Measurements from ENCODE around the gene TH. TPM values are rescaled to one million over a fixed set of nuclear protein-coding genes. Genes with fewer than 3 reads are reported as not detected.

The TH gene
- total RNA-seq, 4 donors from 2014 or later = not detected

GRCh38 chr11:2185324-2186085 is 13.9 kb upstream of the TH start:
- TF ChIP-seq CTCF (IDR thresholded peaks at IDR 0.05; ENCODE audit: low read depth) = no peak

- no peak for TF ChIP-seq CTCF (IDR thresholded peaks at IDR 0.05; ENCODE audit: low read depth)
These were observed 11.3 kb upstream of the TH start for GRCh38 chr11:2182692-2183474.

DNA sequence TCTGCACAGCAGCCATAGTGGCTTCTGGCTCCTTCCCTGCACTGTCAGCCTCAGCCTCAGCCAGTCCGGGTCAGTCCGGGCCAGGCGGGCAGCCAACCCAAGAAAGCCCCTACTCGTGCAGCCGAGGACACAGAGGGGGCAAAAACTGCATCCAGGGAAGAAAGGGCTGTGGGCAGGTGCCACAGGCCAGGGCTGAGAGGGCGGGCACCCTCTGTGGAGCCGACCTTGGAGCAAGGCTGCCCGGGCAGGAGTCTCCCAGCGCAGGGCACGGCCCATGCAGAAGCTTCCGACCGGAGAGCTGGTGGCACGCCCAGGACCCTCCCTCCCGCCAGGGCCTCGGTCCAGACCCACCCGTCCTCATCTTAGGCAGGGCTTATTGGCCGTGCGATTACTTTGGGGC is 10.5 kb upstream of the TH start:
- no peak for TF ChIP-seq CTCF (IDR thresholded peaks at IDR 0.05; ENCODE audit: low read depth)

DNA sequence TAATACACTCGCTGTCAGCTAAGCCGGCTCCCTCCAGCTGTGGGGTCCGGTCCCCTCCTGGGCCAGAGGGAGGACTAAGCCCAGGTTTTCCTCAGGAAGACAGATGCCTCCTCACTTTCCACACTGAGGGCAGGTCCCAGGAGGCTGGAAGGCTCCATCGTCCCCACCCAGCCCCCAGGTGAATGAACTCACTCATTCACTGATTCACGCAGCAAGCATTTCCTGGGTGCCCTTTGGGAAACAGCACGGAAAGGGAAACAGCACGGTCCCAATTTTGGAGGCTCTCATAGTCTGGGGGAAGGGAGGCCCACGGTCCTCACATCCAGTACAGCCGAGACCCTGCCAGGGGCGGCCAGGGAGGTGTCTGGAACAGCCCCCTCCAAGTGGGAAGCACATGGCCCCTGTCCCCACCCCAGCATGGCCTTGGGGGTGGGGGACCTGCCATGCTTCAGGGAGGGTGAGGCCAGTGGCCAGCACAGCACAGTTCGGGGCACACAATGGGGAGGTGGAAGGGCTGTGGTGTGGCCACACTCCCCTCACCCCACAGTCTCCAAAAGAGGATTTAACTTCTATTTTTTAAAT is 9.3 kb upstream of the TH start:
- no peak for TF ChIP-seq CTCF (IDR thresholded peaks at IDR 0.05; ENCODE audit: low read depth)

DNA sequence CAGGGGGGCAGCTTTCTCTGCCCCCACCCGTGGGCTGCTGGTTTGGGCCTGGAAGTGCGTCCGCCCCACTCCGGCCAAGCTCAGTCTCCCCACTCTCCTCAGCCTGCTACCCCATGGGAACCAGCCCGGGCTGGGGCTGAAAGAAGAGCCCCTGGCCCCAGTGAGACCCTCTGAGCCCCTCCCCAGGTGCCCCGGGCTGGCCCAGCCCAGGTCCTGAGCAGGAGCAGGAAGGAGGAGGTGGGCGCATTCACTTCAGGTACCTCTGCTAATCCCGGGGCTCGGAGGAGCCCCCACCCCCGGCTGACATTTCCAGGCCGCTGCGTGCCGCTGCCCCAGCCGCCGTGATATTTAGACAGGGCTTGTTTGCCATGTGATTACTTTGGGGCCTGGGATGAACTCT is 8.7 kb upstream of the TH start:
- TF ChIP-seq CTCF (IDR thresholded peaks at IDR 0.05; ENCODE audit: low read depth) = no peak

DNA sequence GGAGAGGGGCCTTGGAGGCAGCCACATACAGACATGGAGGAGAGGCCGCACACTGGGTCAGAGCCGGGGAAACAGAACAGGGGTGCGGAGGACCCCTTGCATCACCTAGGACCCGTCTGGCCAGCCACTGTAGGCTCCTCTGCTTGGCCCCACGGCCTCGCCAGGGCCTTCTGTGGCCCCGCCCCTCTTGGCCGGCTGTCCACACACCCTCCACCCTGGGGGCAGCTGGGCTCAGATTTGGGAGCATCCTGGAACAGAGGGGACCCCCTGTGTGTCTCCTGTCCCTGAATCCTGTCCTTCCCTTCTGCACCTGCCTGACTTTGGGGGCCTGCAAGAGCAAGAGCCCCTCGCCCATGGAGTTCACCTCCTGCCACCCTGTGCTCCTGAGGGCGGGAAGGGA is 7.9 kb upstream of the TH start:
- TF ChIP-seq CTCF (IDR thresholded peaks at IDR 0.05; ENCODE audit: low read depth) = no peak

DNA sequence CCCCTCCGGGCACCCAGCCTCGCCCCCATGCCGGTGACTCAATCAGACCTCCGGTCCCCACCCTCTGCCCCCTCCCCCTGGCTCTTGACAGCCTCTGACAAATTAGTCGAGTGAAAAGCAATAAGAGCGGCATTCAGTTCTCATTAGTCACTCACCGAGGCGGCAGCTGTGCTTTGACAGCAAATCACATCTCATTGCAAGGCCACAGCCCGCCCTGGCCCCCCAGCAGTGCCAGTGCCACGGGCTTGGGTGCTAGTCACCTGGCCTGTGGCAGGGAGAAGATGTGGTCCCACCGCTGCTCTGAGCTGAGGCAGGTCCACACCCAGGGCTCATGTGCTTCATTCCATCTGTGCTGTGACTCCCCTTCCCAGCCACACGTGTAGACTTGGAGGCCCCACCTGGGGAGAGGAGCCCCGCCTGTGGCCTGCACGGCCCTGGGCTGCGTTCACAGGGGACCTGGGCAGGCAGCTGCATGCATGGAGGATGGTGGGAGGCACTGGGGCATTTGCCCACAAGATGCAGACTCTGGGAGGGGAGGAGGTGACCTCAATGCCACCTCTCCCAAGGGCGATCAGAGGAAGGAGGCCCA is 7.4 kb upstream of the TH start:
- no peak for TF ChIP-seq CTCF (IDR thresholded peaks at IDR 0.05; ENCODE audit: low read depth)
